T-cell (primary cell): ENCODE measurements around the gene PARVA. TPM values are rescaled to one million over a fixed set of nuclear protein-coding genes. Genes with fewer than 3 reads are reported as not detected.

Experiments used
- ATAC-seq, 4 experiments: fragments of 200-7000 bp in 3 of 4; fragments of 150-1000 bp in 1 of 4; cut with Tn5 transposase; replicated peaks in 1 of 4; 1 replicate in 3 of 4; 2 replicates in 1 of 4; pipeline ENCODE4 v1.10.0; 2021; ENCODE audit warnings: moderate library complexity in 3 of 4, mild to moderate bottlenecking in 2 of 4, moderate number of reproducible peaks in 1 of 4
- CTCF ChIA-PET, 2 donors: fragments of 300-600 bp; sonication (Branson Sonifier 250); formaldehyde crosslinking; loops; one replicate each; lab custom pipeline; 2022; ENCODE audit warnings: antibody characterized with exemption in 2 of 2; lab: Charles Lee
- POLR2A ChIA-PET, 2 donors: fragments of 300-600 bp; sonication (Branson Sonifier 250); formaldehyde crosslinking; loops; one replicate each; lab custom pipeline; 2022; ENCODE audit warnings: antibody characterized with exemption in 2 of 2; lab: Charles Lee
- DNase-seq, 35 experiments: peaks; one replicate each; pipeline versions ENCODE4 v3.0.0 to v3.0.0-alpha.2; 2013 to 2023
- H3K27ac ChIP-seq: one replicate; pipeline ENCODE4 v1.5.1; 2013; ENCODE audit warnings: low read length
- H3K27me3 ChIP-seq, 2 experiments: replicated peaks in 1 of 2; 1 replicate in 1 of 2; 2 replicates in 1 of 2; pipeline versions ENCODE4 v1.6.1 to v1.7.0; 2013; ENCODE audit warnings: low read length in 1 of 2, mixed read lengths in 1 of 2; ENCODE audit not compliant: control insufficient read depth in 2 of 2, insufficient read depth in 2 of 2; ENCODE audit errors: extremely low read depth in 1 of 2
- H3K36me3 ChIP-seq, 2 donors: 1 replicate in 1 of 2; 2 replicates in 1 of 2; pipeline versions ENCODE4 v1.6.1 to v1.7.0; 2013; ENCODE audit warnings: low read length in 1 of 2; ENCODE audit not compliant: control insufficient read depth in 2 of 2, insufficient read depth in 1 of 2; ENCODE audit errors: extremely low read depth in 1 of 2
- H3K4me1 ChIP-seq, 2 experiments: 1 replicate in 1 of 2; 2 replicates in 1 of 2; pipeline versions ENCODE4 v1.6.1 to v1.7.0; 2013; ENCODE audit warnings: low read length in 2 of 2, mixed read lengths in 1 of 2; ENCODE audit not compliant: insufficient read depth in 2 of 2, control insufficient read depth in 1 of 2; ENCODE audit errors: extremely low read depth in 1 of 2
- H3K4me3 ChIP-seq, 2 donors: 1 replicate in 1 of 2; 2 replicates in 1 of 2; pipeline versions ENCODE4 v1.5.1 to v1.7.0; 2013; ENCODE audit warnings: mild to moderate bottlenecking in 2 of 2, low read length in 1 of 2, moderate library complexity in 1 of 2; ENCODE audit not compliant: control insufficient read depth in 1 of 2; ENCODE audit errors: extremely low read depth in 1 of 2
- H3K9me3 ChIP-seq: 2 replicates; pipeline ENCODE4 v1.7.0; 2013
- H3K27ac Mint-ChIP-seq, 2 donors: one replicate each; pipeline ENCODE4 v1.8.0; 2020 to 2021; ENCODE audit warnings: mild to moderate bottlenecking in 2 of 2, mixed read lengths in 2 of 2
- H3K27me3 Mint-ChIP-seq, 2 donors: one replicate each; pipeline ENCODE4 v1.8.0; 2021 to 2022; ENCODE audit warnings: mixed read lengths in 2 of 2
- H3K36me3 Mint-ChIP-seq: one replicate; pipeline ENCODE4 v1.8.0; 2021; ENCODE audit warnings: mixed read lengths
- H3K4me1 Mint-ChIP-seq, 3 donors: one replicate each; pipeline ENCODE4 v1.8.0; 2020 to 2022; ENCODE audit warnings: mixed read lengths in 3 of 3, mild to moderate bottlenecking in 1 of 3
- H3K4me3 Mint-ChIP-seq, 3 donors: one replicate each; pipeline ENCODE4 v1.8.0; 2020 to 2022; ENCODE audit warnings: mild to moderate bottlenecking in 3 of 3, mixed read lengths in 3 of 3, moderate library complexity in 3 of 3
- H3K9me3 Mint-ChIP-seq, 3 donors: one replicate each; pipeline ENCODE4 v1.8.0; 2020 to 2022; ENCODE audit warnings: mixed read lengths in 3 of 3
- WGBS: methylation state at CpG from one replicate; pipeline ENCODE4 v1.1.5; 2013; ENCODE audit warnings: missing lambda C conversion rate; ENCODE audit not compliant: insufficient coverage; 5-methylcytosine and 5-hydroxymethylcytosine counted together
- total RNA-seq, 35 experiments: library from RNA in 6 of 35; stranded (reverse) in 6 of 35; fragments of 120-200 nt in 1 of 35; gene quantifications; one replicate each; pipeline versions ENCODE4 v1.2.1 to v1.2.4 and lab custom pipeline; 2013 to 2026

PARVA gene
- total RNA-seq, 5 donors from 2014 or later (not counting 1 experiment from before 2014, with no cell fraction given): 0.41 to 0.93 (median 0.75) TPM

- H3K36me3 ChIP-seq: no peaks in the 10 kb centered on the region
- WGBS: 69% methylated on average over 4 of the region's 6 CpGs
- no peaks in the 10 kb centered on the region for H3K4me1 ChIP-seq
- H3K27me3 ChIP-seq: peaks cover 0 to 5% of the 10 kb centered on the region in 2 experiments
- peaks cover 15 to 25% of the 10 kb centered on the region in 2 donors for H3K27me3 Mint-ChIP-seq
- H3K4me3 Mint-ChIP-seq: no peak overlapping the region
- no peak overlapping the region for H3K27ac Mint-ChIP-seq
- ChIA-PET CTCF (no interaction called here), POLR2A (no interaction called here)
- ATAC-seq (no peak), DNase-seq (no peak)
- no peak overlapping the region for H3K27ac ChIP-seq
- H3K36me3 Mint-ChIP-seq: no peaks in the 10 kb centered on the region
- H3K4me3 ChIP-seq: no peak overlapping the region
- H3K9me3 Mint-ChIP-seq: peaks cover 0 to 3% (median 0%) of the 10 kb centered on the region in 3 donors
- no peaks in the 10 kb centered on the region for H3K4me1 Mint-ChIP-seq
- H3K9me3 ChIP-seq: no peaks in the 10 kb centered on the region
Observed at GRCh38 chr11:12577725-12578644, 200.6 kb downstream of the PARVA start.

DNA sequence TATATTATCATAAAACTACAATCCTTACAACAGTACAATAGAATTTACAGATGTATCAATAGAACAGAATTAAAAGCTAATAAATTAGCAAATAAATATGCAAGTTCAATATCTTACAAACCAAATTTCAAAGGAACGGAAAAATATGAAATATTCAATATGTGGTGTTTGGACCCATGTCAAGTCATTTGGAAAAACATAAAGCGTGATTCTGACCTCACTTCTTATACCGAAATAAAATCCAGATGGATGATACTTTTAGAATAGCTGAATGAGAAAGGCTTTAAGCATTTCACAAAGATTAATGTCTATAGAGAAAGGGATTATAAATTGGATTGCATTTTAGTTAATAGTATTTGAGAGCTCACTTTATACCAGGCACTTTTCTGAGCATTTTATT lies 204.0 kb downstream of the PARVA start:
- no peaks in the 10 kb centered on the region for H3K9me3 ChIP-seq
- no peak for DNase-seq
- CTCF ChIA-PET: no interaction called here
- Mint-ChIP-seq H3K36me3 (no peaks in the 10 kb centered on the region), H3K9me3 (peaks cover 0 to 3% (median 0%) of the 10 kb centered on the region in 3 donors), H3K4me1 (peaks cover 0 to 5% (median 0%) of the 10 kb centered on the region in 3 donors), H3K27ac (no peak overlapping the region), H3K4me3 (no peak overlapping the region), H3K27me3 (peaks cover 15 to 29% of the 10 kb centered on the region in 2 donors)
- no peaks in the 10 kb centered on the region for H3K36me3 ChIP-seq
- peaks cover 0 to 5% of the 10 kb centered on the region in 2 experiments for H3K27me3 ChIP-seq
- ATAC-seq: no peak
- H3K27ac ChIP-seq: no peak overlapping the region
- no CpG with 5 or more reads among the region's 3 CpGs for WGBS
- POLR2A ChIA-PET: no interaction called here
- no peak overlapping the region for H3K4me3 ChIP-seq
- no peaks in the 10 kb centered on the region for H3K4me1 ChIP-seq

- ATAC-seq (no peak), DNase-seq (no peak)
- Mint-ChIP-seq H3K27ac (no peak overlapping the region), H3K4me3 (no peak overlapping the region), H3K4me1 (peaks cover 0 to 6% (median under 1%) of the 10 kb centered on the region in 3 donors), H3K36me3 (no peaks in the 10 kb centered on the region), H3K9me3 (peaks cover 0 to 3% (median 0%) of the 10 kb centered on the region in 3 donors), H3K27me3 (peaks cover 15 to 29% of the 10 kb centered on the region in 2 donors)
- H3K27me3 ChIP-seq: peaks cover 0 to 5% of the 10 kb centered on the region in 2 experiments
- H3K4me3 ChIP-seq: no peak overlapping the region
- no peaks in the 10 kb centered on the region for H3K36me3 ChIP-seq
- H3K4me1 ChIP-seq: no peaks in the 10 kb centered on the region
- no peaks in the 10 kb centered on the region for H3K9me3 ChIP-seq
- POLR2A ChIA-PET: no interaction called here
- 100% methylated on average over 1 of the region's 1 CpG for WGBS
- CTCF ChIA-PET: no interaction called here
- no peak overlapping the region for H3K27ac ChIP-seq
Observed at GRCh38 chr11:12581923-12582322, 204.6 kb downstream of the PARVA start.
